ENCODE results near the gene BOD1L2.

BOD1L2 gene

GRCh38 chr18:57146956-57147636 is at the start of gene BOD1L2:
Gene BOD1L2 (plus strand): TSS chr18:57147087. CDS start chr18:57147313, 226 bp downstream.
- no peak for DNase-seq (ENCODE audit: low read depth, low spot score)

- DNase-seq (ENCODE audit: low read depth, low spot score), result no peak
Measured at GRCh38 chr18:57107140-57107832, 39.6 kb upstream of the BOD1L2 start.

- no peak for DNase-seq (ENCODE audit: low read depth, low spot score)
Measured at GRCh38 chr18:57110290-57110689, 36.6 kb upstream of the BOD1L2 start.

GRCh38 chr18:57113799-57114420 is 33.0 kb upstream of the BOD1L2 start:
- no peak for DNase-seq (ENCODE audit: low read depth, low spot score)

- DNase-seq (ENCODE audit: low read depth, low spot score), result no peak
Measured at GRCh38 chr18:57116598-57117132, 30.2 kb upstream of the BOD1L2 start.

GRCh38 chr18:57121542-57122112 is 25.3 kb upstream of the BOD1L2 start:
- no peak for DNase-seq (ENCODE audit: low read depth, low spot score)

GRCh38 chr18:57122936-57123510 is 23.9 kb upstream of the BOD1L2 start:
- DNase-seq (ENCODE audit: low read depth, low spot score), result no peak

GRCh38 chr18:57125627-57126026 is 21.3 kb upstream of the BOD1L2 start:
- DNase-seq (ENCODE audit: low read depth, low spot score), result no peak

- DNase-seq (ENCODE audit: low read depth, low spot score), result no peak
Measured at GRCh38 chr18:57128220-57128932, 18.5 kb upstream of the BOD1L2 start.

- no peak for DNase-seq (ENCODE audit: low read depth, low spot score)
Measured at GRCh38 chr18:57131101-57131500, 15.8 kb upstream of the BOD1L2 start.

GRCh38 chr18:57131782-57132181 is 15.1 kb upstream of the BOD1L2 start:
- DNase-seq (ENCODE audit: low read depth, low spot score), result no peak

- no peak for DNase-seq (ENCODE audit: low read depth, low spot score)
Measured at GRCh38 chr18:57134618-57135135, 12.2 kb upstream of the BOD1L2 start.

- DNase-seq (ENCODE audit: low read depth, low spot score), result no peak
Measured at GRCh38 chr18:57135699-57136098, 11.2 kb upstream of the BOD1L2 start.

GRCh38 chr18:57137847-57138246 is 9.0 kb upstream of the BOD1L2 start:
- DNase-seq (ENCODE audit: low read depth, low spot score), result no peak

GRCh38 chr18:57141208-57142129 is 5.4 kb upstream of the BOD1L2 start:
- no peak for DNase-seq (ENCODE audit: low read depth, low spot score)

GRCh38 chr18:57142324-57142723 is 4.6 kb upstream of the BOD1L2 start:
- DNase-seq (ENCODE audit: low read depth, low spot score), result no peak

- DNase-seq (ENCODE audit: low read depth, low spot score), result no peak
Measured at GRCh38 chr18:57143265-57143664, 3.6 kb upstream of the BOD1L2 start.

GRCh38 chr18:57148263-57148662 is 1.4 kb downstream of the BOD1L2 start:
- no peak for DNase-seq (ENCODE audit: low read depth, low spot score)

GRCh38 chr18:57149051-57149450 is 2.2 kb downstream of the BOD1L2 start:
- no peak for DNase-seq (ENCODE audit: low read depth, low spot score)

- DNase-seq (ENCODE audit: low read depth, low spot score), result no peak
Measured at GRCh38 chr18:57149531-57149930, 2.6 kb downstream of the BOD1L2 start.
